HG03469 (cell line): ENCODE results near the gene WDR37.
"Not testable (repeated sequence)": the region's sequence is repeated elsewhere in the genome, so short reads cannot be mapped to it uniquely, and the experiment has no call there.

ENCODE experiments used
- ATAC-seq: cut with Tn5 transposase; IDR thresholded peaks from one replicate; pipeline ENCODE4 v1.9.1; 2021; ENCODE audit warnings: mild to moderate bottlenecking, moderate library complexity, moderate number of reproducible peaks; ENCODE audit not compliant: unreplicated experiment

WDR37 gene

GRCh38 chr10:1149793-1150637, 93.8 kb downstream of the WDR37 start:
- no peak for ATAC-seq

- ATAC-seq = no peak
Measured at GRCh38 chr10:1150638-1150955, 94.4 kb downstream of the WDR37 start.

- ATAC-seq = no peak
Measured at GRCh38 chr10:1151076-1152033, 95.2 kb downstream of the WDR37 start.

GRCh38 chr10:1152386-1153250, 96.4 kb downstream of the WDR37 start:
- no peak for ATAC-seq

DNA sequence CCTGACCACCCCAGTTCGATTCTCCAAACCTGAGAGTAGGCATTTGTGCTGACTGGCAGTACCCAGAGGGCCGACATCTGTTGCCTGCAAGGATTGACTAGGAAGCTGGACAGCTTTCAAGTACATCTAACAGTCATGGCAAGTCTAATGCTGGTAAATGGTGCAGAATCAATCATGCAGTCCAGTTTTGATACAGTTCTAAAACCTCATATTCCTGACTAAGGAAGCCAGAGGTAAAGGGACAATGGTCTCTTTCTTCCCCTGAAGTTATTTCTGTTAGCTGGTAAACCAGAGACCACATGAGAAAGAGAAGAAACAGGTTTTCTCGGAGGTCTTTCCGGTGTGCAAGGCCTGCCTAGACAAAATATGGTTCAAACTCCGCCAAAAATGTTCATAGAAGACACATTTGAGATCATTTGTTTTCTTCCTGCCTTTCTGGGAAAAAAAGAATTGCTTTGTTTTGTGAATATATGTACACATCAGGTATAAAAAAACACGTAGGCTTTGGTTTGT, 97.1 kb downstream of the WDR37 start:
- ATAC-seq = no peak

DNA sequence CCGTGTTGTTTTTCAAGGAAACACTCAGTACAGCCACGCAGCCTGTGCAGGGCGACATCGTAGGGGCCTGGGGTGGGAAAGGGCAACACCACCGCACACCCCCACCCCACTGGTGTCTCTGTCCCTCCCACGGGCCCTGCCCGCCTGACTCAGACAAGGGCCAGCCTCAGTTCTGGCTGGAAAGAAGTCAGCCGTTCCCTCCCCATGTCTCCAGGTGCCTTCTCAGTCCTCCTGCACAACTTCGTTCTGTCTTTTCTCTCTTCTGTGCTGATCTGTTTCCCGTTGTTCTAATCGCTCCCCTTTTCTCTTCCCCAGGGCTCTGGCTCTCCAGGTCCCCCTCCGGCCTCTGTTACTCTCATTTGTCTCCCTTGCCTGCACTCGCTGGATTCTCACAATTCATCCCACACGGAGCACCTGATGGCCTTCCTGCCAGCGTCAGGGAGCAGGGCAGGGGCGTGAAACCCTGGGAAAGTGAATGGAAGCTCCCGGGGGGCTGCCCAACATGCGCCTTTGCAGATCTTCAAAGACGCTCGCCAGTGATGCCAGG, 97.7 kb downstream of the WDR37 start:
- no peak for ATAC-seq

GRCh38 chr10:1154531-1155295, 98.5 kb downstream of the WDR37 start:
- no peak for ATAC-seq

- ATAC-seq = no peak
Measured at GRCh38 chr10:1155791-1156615, 99.8 kb downstream of the WDR37 start.

DNA sequence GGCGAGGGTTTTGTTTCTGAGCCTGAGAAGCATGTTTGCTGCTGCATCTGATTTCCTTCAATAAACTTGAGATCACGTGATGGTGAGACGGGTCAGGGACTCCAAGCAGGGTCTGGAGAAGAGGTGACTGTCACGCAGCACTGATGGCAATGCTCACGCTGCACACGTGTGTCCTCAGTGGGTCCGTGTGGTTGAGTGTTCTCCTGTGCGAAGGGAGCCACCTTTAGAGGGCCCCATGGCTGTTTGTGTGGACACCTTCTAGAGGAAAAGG, 100.4 kb downstream of the WDR37 start:
- ATAC-seq = no peak

GRCh38 chr10:1156921-1157614, 100.9 kb downstream of the WDR37 start:
- no peak for ATAC-seq

- no peak for ATAC-seq
Measured at GRCh38 chr10:1157615-1157933, 101.4 kb downstream of the WDR37 start.

DNA sequence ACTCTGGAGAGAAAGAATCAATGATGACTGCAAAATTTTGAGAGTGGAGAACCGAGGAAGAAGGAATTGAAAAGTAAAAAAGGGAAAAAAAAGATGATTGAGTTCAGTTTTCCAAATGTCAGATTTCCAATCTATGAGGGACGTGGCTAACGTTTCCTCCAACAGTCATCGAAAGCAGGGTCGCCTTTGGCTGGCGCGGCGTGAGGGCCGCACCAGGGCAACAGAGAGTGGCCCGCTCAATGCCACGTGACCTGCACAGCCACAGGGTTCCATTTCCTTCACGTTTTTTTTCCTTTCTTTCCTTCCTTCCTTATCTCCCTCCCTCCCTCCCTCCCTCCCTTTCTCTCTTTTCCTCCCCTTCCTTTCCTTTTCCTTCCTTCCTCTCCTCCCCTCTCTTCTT, 101.9 kb downstream of the WDR37 start:
- no peak for ATAC-seq

- ATAC-seq = not testable (repeated sequence)
Measured at GRCh38 chr10:1158536-1158935, 102.4 kb downstream of the WDR37 start.

DNA sequence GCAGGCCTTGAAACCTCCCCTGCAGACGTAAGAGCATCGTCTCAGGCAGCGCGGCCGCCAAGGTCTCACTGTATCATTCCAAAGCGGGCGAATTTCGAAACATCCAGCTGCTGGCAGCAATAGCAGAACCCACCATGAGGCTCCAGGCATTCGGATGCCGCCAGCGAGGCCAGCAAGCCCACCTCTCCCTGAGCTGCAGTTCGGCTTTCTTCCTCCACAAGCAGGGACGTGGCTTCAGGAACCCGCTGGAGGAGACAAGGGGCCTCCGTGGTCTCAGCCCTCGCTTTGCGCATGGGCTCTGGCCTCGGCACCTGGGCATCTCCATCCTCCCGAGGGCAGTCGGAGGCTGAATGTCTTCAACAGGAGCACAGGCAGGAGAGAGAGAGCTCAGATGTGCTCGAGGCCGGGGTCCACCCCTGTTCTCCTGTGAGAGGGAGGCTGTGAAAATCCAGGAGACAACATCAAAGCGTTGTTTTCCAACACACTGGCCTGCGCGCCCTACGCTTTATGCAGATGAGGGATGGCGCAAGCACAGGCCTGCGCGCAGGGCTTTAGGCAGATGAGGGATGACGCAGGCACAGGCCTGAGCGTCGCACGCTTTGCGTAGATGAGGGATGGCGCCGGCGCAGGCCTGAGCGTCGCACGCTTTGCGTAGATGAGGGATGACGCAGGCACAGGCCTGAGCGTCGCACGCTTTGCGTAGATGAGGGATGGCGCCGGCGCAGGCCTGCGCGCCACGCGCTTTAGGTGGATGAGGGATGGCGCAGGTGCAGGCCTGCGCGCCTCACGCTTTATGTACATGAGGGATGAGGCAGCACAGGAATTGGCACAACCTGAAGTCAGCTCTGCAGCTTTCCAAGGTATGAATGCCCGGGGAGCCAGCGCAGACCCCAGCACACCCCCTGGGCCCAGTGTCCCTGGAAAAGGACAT, 103.2 kb downstream of the WDR37 start:
- ATAC-seq = no peak

DNA sequence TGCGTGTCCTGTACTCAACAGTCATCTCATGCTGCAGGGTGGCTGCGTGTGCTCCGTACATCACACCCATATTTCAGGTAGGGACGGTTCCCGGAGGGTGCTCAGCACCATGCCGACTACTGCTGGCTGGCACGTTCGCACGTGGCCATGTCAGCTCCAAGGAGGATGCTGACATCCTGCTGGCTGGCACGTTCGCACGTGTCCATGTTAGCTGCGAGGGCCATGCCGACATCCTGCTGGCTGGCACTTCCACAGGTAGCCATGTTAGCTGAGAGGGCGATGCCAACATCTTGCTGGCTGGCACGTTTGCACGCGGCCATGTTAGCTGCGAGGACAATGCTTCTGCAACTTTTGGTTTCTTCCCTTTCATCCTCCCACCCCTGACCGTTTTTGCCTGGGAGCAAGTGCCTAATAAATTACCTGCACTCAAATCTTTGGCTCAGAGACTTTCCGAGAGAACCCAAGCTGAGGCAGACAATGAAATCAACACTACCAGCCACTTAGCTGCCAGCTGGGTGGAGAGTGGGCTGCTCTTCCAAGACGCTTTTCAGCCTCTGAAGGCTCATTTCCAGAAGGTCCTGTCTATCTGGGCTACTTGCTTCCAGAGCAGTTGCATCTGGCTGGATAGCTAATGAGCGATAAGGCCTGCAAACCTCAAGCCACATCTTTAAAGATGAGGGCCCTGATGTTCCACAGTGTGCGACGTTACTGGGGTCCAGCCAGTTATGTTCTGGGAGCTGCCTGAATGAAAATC, 104.6 kb downstream of the WDR37 start:
- ATAC-seq = no peak

GRCh38 chr10:1161315-1161673, 105.1 kb downstream of the WDR37 start:
- ATAC-seq = not testable (repeated sequence)
